ENCODE measurements around the gene DCLRE1B.

DCLRE1B gene

DNA sequence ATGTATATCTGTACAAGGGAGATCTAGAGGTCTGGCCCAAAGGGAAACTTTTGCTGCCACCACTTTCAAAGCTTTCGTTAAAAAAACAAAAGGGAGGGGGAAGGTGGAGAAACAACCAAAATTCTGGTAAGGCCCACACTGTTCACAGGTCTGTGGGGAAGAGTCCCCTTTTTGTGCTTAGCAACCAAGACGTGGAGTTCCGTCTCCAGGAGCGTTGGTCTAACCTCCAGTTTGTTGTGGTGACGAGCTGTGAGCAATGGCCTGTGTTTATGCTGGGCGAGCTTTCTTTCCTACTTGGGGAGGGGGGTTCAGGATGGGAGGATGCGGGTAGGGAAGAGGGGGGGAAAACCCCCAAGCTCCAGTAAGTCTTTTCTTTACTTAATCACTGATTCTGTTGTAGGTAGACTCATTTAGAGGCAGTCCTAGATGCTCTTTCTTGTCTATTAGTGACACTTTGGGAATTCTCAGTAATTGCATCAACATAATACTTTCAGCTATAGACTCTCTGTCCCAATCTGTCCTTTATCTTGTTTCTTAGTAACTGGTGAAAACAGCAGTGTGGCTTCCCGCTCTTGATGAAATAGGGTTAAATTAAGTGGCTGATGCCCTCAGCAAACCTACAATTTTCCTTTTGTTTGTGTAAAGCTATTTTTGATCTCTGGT is 25.5 kb downstream of the DCLRE1B start:
- DNase-seq (ENCODE audit: low read depth), result no peak
- peak overlapping the region; percentile 87 for H3K4me3 ChIP-seq (ENCODE audit: low read depth, low read length)
- TF ChIP-seq, protein P1, sequence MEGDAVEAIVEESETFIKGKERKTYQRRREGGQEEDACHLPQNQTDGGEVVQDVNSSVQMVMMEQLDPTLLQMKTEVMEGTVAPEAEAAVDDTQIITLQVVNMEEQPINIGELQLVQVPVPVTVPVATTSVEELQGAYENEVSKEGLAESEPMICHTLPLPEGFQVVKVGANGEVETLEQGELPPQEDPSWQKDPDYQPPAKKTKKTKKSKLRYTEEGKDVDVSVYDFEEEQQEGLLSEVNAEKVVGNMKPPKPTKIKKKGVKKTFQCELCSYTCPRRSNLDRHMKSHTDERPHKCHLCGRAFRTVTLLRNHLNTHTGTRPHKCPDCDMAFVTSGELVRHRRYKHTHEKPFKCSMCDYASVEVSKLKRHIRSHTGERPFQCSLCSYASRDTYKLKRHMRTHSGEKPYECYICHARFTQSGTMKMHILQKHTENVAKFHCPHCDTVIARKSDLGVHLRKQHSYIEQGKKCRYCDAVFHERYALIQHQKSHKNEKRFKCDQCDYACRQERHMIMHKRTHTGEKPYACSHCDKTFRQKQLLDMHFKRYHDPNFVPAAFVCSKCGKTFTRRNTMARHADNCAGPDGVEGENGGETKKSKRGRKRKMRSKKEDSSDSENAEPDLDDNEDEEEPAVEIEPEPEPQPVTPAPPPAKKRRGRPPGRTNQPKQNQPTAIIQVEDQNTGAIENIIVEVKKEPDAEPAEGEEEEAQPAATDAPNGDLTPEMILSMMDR (IDR thresholded peaks at IDR 0.05; ENCODE audit: low read depth, low read length, missing control alignments), result no peak

DNA sequence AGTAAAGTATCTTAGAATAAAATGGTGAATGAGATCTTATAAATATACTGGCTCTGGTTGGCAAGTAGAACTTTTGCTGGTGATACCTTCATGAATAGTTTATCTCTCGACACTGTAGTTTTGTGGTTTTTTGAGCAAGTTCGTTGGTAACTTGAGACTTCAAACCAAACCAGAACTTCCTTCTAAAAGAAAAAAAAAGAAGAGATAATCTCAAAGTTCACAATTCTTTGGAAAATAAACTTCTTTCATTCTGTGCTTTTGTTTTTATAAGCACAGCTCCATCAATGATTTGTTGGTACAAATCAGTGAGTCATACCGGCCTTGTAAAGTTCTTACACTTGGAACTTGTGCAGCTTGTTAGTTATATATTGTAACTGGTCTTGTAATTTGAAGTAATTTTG is 26.3 kb downstream of the DCLRE1B start:
- H3K4me3 ChIP-seq (ENCODE audit: low read depth, low read length), result no peak overlapping the region; the same call in 1 of the 2 replicates
- TF ChIP-seq, protein P1 (IDR thresholded peaks at IDR 0.05; ENCODE audit: low read depth, low read length, missing control alignments), result no peak
- DNase-seq (ENCODE audit: low read depth), result no peak

DNA sequence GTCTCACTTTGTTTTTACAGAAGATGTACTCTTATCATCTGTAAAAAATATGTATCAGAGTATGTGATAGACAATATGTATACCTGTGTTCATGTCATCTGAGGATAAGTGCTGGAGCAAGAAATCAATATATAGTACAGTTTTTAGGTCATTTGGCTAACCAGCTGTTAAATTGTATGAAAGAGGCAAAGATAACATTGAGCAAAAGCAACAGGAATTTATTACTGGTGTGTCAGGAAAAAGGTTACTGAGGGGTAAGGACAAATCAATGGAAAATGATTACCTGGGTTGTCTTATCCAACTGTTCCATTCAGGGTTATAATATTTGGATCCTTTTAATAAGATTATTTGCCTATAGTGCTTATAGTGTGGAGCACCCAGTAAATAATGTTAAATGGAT is 28.9 kb downstream of the DCLRE1B start:
- no peak for DNase-seq (ENCODE audit: low read depth)
- TF ChIP-seq, protein P1 (IDR thresholded peaks at IDR 0.05; ENCODE audit: low read depth, low read length, missing control alignments), result no peak

DNA sequence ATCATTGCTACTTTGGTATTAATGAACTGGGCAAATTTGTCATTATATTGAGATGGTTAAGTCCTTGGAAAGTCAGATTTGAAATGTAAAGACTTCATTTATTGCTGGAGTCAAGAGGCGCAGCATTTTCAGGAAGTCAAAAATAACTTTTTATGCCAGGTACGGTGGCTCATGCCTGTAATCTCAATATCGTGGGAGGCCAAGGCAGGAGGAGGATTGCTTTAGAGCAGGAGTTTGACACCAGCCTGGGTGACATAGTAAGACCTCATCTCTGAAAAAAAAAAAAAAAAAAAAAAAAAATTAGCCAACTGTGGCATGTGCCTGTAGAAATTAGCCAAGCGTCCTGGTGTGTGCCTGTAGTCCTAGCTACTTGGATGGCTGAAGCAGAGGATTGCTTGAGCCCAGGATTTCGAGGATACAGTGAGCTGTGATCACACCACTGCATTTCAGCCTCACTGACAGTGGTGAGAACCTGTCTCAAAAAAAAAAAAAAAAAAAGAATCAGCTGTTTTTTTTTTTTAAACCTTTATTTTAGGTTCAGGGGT is 29.5 kb downstream of the DCLRE1B start:
- TF ChIP-seq, protein P1 (IDR thresholded peaks at IDR 0.05; ENCODE audit: low read depth, low read length, missing control alignments), result no peak
- no peak for DNase-seq (ENCODE audit: low read depth)
- H3K4me3 ChIP-seq (ENCODE audit: low read depth, low read length), result no peak overlapping the region

More for the DNA sequence above, 28.9 kb downstream of the DCLRE1B start:
- H3K4me3 ChIP-seq (ENCODE audit: low read depth, low read length), result no peak overlapping the region

DNA sequence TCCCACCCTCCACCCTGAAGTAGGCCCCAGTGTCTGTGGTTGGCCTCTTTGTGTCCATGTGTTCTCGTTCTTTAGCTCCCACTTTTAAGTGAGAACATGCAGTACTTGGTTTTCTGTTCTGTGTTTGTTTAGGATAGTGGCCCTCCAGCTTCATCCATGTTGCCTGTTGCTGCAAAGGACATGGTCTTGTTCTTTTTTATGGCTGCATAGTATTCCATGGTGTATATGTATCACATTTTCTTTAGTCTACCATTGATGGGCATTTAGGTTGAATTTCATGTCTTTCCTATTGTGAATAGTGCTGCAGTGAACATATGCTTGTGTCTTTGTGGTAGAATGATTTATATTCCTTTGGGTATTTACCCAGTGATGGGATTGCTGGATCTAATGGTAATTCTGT is 30.1 kb downstream of the DCLRE1B start:
- DNase-seq (ENCODE audit: low read depth), result no peak
- no peak overlapping the region for H3K4me3 ChIP-seq (ENCODE audit: low read depth, low read length)
- TF ChIP-seq, protein P1 (IDR thresholded peaks at IDR 0.05; ENCODE audit: low read depth, low read length, missing control alignments), result no peak

DNA sequence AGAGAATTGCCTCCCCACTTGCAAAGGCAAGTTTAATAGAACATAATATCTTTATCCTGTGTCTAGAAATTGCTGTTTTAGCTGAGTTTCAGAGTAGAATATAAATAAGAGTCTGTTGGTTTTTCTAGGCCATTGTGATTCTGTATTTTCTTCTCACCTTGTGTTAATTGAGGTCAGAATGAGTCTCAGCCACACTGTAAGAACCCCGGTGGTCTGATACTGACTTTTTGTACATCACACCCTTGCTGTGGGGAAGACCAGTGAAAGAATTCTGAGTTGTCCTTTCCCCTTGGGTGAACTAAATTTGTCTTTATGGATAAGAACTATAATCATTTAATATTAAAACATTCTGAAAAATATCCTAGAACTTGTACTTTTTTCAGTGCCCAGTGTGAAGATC is 30.8 kb downstream of the DCLRE1B start:
- no peak for DNase-seq (ENCODE audit: low read depth)
- H3K4me3 ChIP-seq (ENCODE audit: low read depth, low read length), result no peak overlapping the region
- TF ChIP-seq, protein P1 (IDR thresholded peaks at IDR 0.05; ENCODE audit: low read depth, low read length, missing control alignments), result no peak

DNA sequence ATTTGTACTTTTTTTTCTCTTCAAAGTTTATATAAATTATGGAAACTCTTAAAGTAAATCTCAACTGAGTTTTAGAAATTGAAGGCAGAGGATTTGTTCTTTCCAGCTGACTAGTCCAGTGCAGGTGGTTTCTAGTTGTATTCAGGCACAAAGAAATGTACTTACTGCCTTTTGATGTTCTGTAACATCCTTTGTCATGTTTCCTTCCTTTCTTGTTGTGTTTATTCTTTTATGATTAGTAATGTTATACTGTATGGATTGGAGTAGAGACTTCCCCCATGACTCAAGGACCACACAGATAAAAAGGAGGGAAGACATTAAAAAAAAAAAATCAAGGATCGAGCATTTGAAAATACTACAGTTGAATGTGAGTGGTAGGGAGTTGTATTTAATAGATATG is 32.0 kb downstream of the DCLRE1B start:
- TF ChIP-seq, protein P1 (IDR thresholded peaks at IDR 0.05; ENCODE audit: low read depth, low read length, missing control alignments), result no peak
- DNase-seq (ENCODE audit: low read depth), result no peak
- H3K4me3 ChIP-seq (ENCODE audit: low read depth, low read length), result no peak overlapping the region

All from GM12864 (cell line).